Measurements from ENCODE around the gene EIF3B. TPM values are rescaled to one million over a fixed set of nuclear protein-coding genes. Genes with fewer than 3 reads are reported as not detected.

EIF3B gene
- total RNA-seq, 1 experiment from 2014 or later, result 333 TPM

GRCh38 chr7:2315787-2316186 is 38.8 kb upstream of the EIF3B start:
- no peak for TF ChIP-seq CTCF (IDR thresholded peaks at IDR 0.05; ENCODE audit: unreplicated experiment)
- no TSS peak for BruUV-seq (replicated peaks)
- no peak overlapping the region for H3K27ac Mint-ChIP-seq (ENCODE audit: unreplicated experiment)
- intact Hi-C loops (cut with micrococcal nuclease; ENCODE audit: unreplicated experiment), result no loop called here
- peaks cover 10% of the 10 kb centered on the region for H3K4me1 Mint-ChIP-seq (ENCODE audit: low read depth, unreplicated experiment)
- H3K9me3 Mint-ChIP-seq (ENCODE audit: low read depth, unreplicated experiment), result no peaks in the 10 kb centered on the region
- no peaks in the 10 kb centered on the region for H3K27me3 Mint-ChIP-seq (ENCODE audit: unreplicated experiment)
- CTCF ChIA-PET, result no interaction called here
- no peak overlapping the region for H3K4me3 Mint-ChIP-seq (ENCODE audit: low read depth, unreplicated experiment)
- DNase-seq, result no peak
- no peaks in the 10 kb centered on the region for H3K36me3 Mint-ChIP-seq (ENCODE audit: insufficient read depth, unreplicated experiment)

- no peaks in the 10 kb centered on the region for H3K36me3 Mint-ChIP-seq (ENCODE audit: insufficient read depth, unreplicated experiment)
- no peaks in the 10 kb centered on the region for H3K9me3 Mint-ChIP-seq (ENCODE audit: low read depth, unreplicated experiment)
- peaks cover 10% of the 10 kb centered on the region for H3K4me1 Mint-ChIP-seq (ENCODE audit: low read depth, unreplicated experiment)
- intact Hi-C loops (cut with micrococcal nuclease; ENCODE audit: unreplicated experiment), result no loop called here
- TF ChIP-seq CTCF (IDR thresholded peaks at IDR 0.05; ENCODE audit: unreplicated experiment), result no peak
- DNase-seq, result no peak
- CTCF ChIA-PET, result interaction anchor here (0.6 kb wide), 1 partner anchor 83 kb away, joined by 3 read pairs; no protein-coding TSS in a partner anchor
- no peak overlapping the region for H3K27ac Mint-ChIP-seq (ENCODE audit: unreplicated experiment)
- no TSS peak for BruUV-seq (replicated peaks)
- no peaks in the 10 kb centered on the region for H3K27me3 Mint-ChIP-seq (ENCODE audit: unreplicated experiment)
- no peak overlapping the region for H3K4me3 Mint-ChIP-seq (ENCODE audit: low read depth, unreplicated experiment)
Observed at GRCh38 chr7:2316578-2316977, 38.0 kb upstream of the EIF3B start.

GRCh38 chr7:2317556-2318293 is 36.9 kb upstream of the EIF3B start:
- DNase-seq, result no peak
- Mint-ChIP-seq H3K4me3 (ENCODE audit: low read depth, unreplicated experiment) (no peak overlapping the region), H3K4me1 (ENCODE audit: low read depth, unreplicated experiment) (peaks cover 3% of the 10 kb centered on the region), H3K36me3 (ENCODE audit: insufficient read depth, unreplicated experiment) (no peaks in the 10 kb centered on the region), H3K27me3 (ENCODE audit: unreplicated experiment) (no peaks in the 10 kb centered on the region), H3K27ac (ENCODE audit: unreplicated experiment) (no peak overlapping the region), H3K9me3 (ENCODE audit: low read depth, unreplicated experiment) (no peaks in the 10 kb centered on the region)
- no peak for TF ChIP-seq CTCF (IDR thresholded peaks at IDR 0.05; ENCODE audit: unreplicated experiment)
- no TSS peak for BruUV-seq (replicated peaks)
- intact Hi-C loops (cut with micrococcal nuclease; ENCODE audit: unreplicated experiment), result no loop called here
- CTCF ChIA-PET, result interaction anchor here (0.6 to 1.6 kb wide), 3 partner anchors 9 to 82 kb away, joined by 3 read pairs; no protein-coding TSS in a partner anchor

- BruUV-seq (replicated peaks), result no TSS peak
- Mint-ChIP-seq H3K4me1 (ENCODE audit: low read depth, unreplicated experiment) (no peaks in the 10 kb centered on the region), H3K27me3 (ENCODE audit: unreplicated experiment) (no peaks in the 10 kb centered on the region), H3K36me3 (ENCODE audit: insufficient read depth, unreplicated experiment) (no peaks in the 10 kb centered on the region), H3K27ac (ENCODE audit: unreplicated experiment) (no peak overlapping the region), H3K9me3 (ENCODE audit: low read depth, unreplicated experiment) (no peaks in the 10 kb centered on the region), H3K4me3 (ENCODE audit: low read depth, unreplicated experiment) (no peak overlapping the region)
- DNase-seq, result no peak
- no peak for TF ChIP-seq CTCF (IDR thresholded peaks at IDR 0.05; ENCODE audit: unreplicated experiment)
- CTCF ChIA-PET, result interaction anchor here (0.7 kb wide), 1 partner anchor 265 kb away, joined by 7 read pairs; no protein-coding TSS in a partner anchor
- intact Hi-C loops (cut with micrococcal nuclease; ENCODE audit: unreplicated experiment), result no loop called here
Observed at GRCh38 chr7:2321020-2321419, 33.6 kb upstream of the EIF3B start.

Data from Calu3 (cell line).